Ascending aorta (tissue), 2 donors: ENCODE measurements around the gene MRPL55. TPM values are rescaled to one million over a fixed set of nuclear protein-coding genes. Genes with fewer than 3 reads are reported as not detected.
A peak's percentile ranks its signal among the peaks of the same experiment; 100 is the strongest.

ENCODE experiments used
- DNase-seq, 2 donors: peaks; one replicate each; pipeline ENCODE4 v3.0.0-alpha.2; 2019; ENCODE audit warnings: low spot score in 2 of 2
- H3K27ac ChIP-seq, 2 donors: fragments of 200-600 bp; sonication (generic); one replicate each; pipeline ENCODE4 v1.5.1; 2016 to 2017; ENCODE audit warnings: mild to moderate bottlenecking in 1 of 2
- H3K27me3 ChIP-seq: fragments of 200-600 bp; sonication (generic); one replicate; pipeline ENCODE4 v1.5.1; 2017
- H3K36me3 ChIP-seq, 2 donors: fragments of 200-600 bp; sonication (generic); one replicate each; pipeline ENCODE4 v1.5.1; 2016
- H3K4me1 ChIP-seq, 2 donors: fragments of 200-600 bp; sonication (generic); one replicate each; pipeline ENCODE4 v1.5.1; 2016 to 2017; ENCODE audit warnings: mild to moderate bottlenecking in 1 of 2
- H3K4me3 ChIP-seq, 2 donors: fragments of 200-600 bp; sonication (generic); one replicate each; pipeline ENCODE4 v1.5.1; 2016 to 2017; ENCODE audit warnings: mild to moderate bottlenecking in 1 of 2
- H3K9me3 ChIP-seq, 2 donors: fragments of 200-600 bp; sonication (generic); one replicate each; pipeline ENCODE4 v1.5.1; 2016
- CTCF ChIP-seq, 3 experiments: fragments of 200-600 bp in 2 of 3; fragments of 450-650 bp in 1 of 3; sonication (generic) in 2 of 3; IDR thresholded peaks; one replicate each; pipeline ENCODE4 v1.5.1; 2016 to 2019; ENCODE audit warnings: antibody characterized with exemption in 3 of 3, mild to moderate bottlenecking in 1 of 3, moderate library complexity in 1 of 3
- intact Hi-C: fragments of 100-400 bp; cut with DNase I; formaldehyde crosslinking; loops from one replicate; pipeline ENCODE4 v1.15.1; 2023
- total RNA-seq: library from RNA; depleted of rRNA; stranded (reverse); fragments of >200 nt; gene quantifications from one replicate; pipeline ENCODE4 v1.1.0, GENCODE V29; 2016

The MRPL55 gene
- total RNA-seq, 1 donor from 2014 or later: 23.6 TPM

- Histone ChIP-seq H3K4me3 (no peak overlapping the region), H3K27ac (peak overlapping the region; percentile 81 to 93), H3K9me3 (no peaks in the 10 kb centered on the region), H3K27me3 (no peaks in the 10 kb centered on the region), H3K4me1 (peaks cover 8 to 41% of the 10 kb centered on the region in 2 donors), H3K36me3 (peaks cover 22 to 35% of the 10 kb centered on the region in 2 donors)
- intact Hi-C loops: no loop called here
- no peak for TF ChIP-seq CTCF (IDR thresholded peaks at IDR 0.05)
- DNase-seq: peak in 1 of 2 donors; percentile 66
Measured at GRCh38 chr1:228148196-228148861, 39.2 kb upstream of the MRPL55 start.

GRCh38 chr1:228147768-228148167, 38.7 kb upstream of the MRPL55 start:
- Histone ChIP-seq H3K36me3 (peaks cover 22 to 35% of the 10 kb centered on the region in 2 donors), H3K27ac (peak overlapping the region; percentile 81 to 93), H3K4me1 (peaks cover 8 to 46% of the 10 kb centered on the region in 2 donors), H3K4me3 (no peak overlapping the region), H3K27me3 (no peaks in the 10 kb centered on the region), H3K9me3 (no peaks in the 10 kb centered on the region)
- no peak for TF ChIP-seq CTCF (IDR thresholded peaks at IDR 0.05)
- no peak for DNase-seq
- intact Hi-C loops: no loop called here

GRCh38 chr1:228147151-228147693, 38.1 kb upstream of the MRPL55 start:
- Histone ChIP-seq H3K9me3 (no peaks in the 10 kb centered on the region), H3K4me1 (peaks cover 13 to 52% of the 10 kb centered on the region in 2 donors), H3K27me3 (no peaks in the 10 kb centered on the region), H3K4me3 (no peak overlapping the region), H3K27ac (no peak overlapping the region), H3K36me3 (peaks cover 22 to 37% of the 10 kb centered on the region in 2 donors)
- intact Hi-C loops: no loop called here
- TF ChIP-seq CTCF (IDR thresholded peaks at IDR 0.05): no peak
- DNase-seq: peak in 1 of 2 donors; percentile 64

GRCh38 chr1:228146417-228147150, 37.5 kb upstream of the MRPL55 start:
- peaks cover 19 to 55% of the 10 kb centered on the region in 2 donors for H3K4me1 ChIP-seq
- intact Hi-C loops: no loop called here
- no peak overlapping the region for H3K4me3 ChIP-seq
- H3K9me3 ChIP-seq: no peaks in the 10 kb centered on the region
- no peak overlapping the region for H3K27ac ChIP-seq
- H3K27me3 ChIP-seq: no peaks in the 10 kb centered on the region
- TF ChIP-seq CTCF (IDR thresholded peaks at IDR 0.05): no peak
- peak in 1 of 2 donors; percentile 64 for DNase-seq
- peaks cover 27 to 38% of the 10 kb centered on the region in 2 donors for H3K36me3 ChIP-seq

GRCh38 chr1:228145463-228146416, 36.6 kb upstream of the MRPL55 start:
- intact Hi-C loops: no loop called here
- H3K9me3 ChIP-seq: no peaks in the 10 kb centered on the region
- peak in 1 of 2 donors; percentile 62 for DNase-seq
- H3K36me3 ChIP-seq: peaks cover 29 to 38% of the 10 kb centered on the region in 2 donors
- H3K4me3 ChIP-seq: no peak overlapping the region
- no peak for TF ChIP-seq CTCF (IDR thresholded peaks at IDR 0.05)
- no peaks in the 10 kb centered on the region for H3K27me3 ChIP-seq
- H3K27ac ChIP-seq: no peak overlapping the region
- peaks cover 26 to 51% of the 10 kb centered on the region in 2 donors for H3K4me1 ChIP-seq
